GM21576 (cell line): ENCODE measurements around the gene DPYSL4.

ENCODE experiments used
- ATAC-seq: cut with Tn5 transposase; IDR thresholded peaks from one replicate; pipeline ENCODE4 v1.9.1; 2021; ENCODE audit warnings: mild to moderate bottlenecking, moderate library complexity; ENCODE audit not compliant: unreplicated experiment

DPYSL4 gene

GRCh38 chr10:132225073-132225848, 38.5 kb downstream of the DPYSL4 start:
- ATAC-seq = no peak

DNA sequence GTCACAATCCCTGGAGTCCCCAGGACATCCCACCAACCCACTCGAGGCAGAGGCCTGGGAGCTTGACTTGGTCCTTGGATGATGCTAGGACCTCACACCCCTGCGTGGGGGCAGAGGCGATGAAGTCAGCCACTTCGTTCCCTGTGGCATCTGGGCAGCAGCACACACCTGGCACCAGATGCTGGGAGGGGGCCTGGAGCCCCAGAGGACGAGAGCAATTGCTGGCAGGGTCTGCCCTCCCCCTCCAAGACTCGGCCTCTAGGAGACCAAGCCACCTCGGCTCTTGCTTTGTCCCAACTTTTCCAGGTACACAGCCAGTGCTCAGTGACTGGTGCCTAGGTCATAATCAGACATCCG, 39.1 kb downstream of the DPYSL4 start:
- no peak for ATAC-seq

GRCh38 chr10:132226586-132227405, 40.0 kb downstream of the DPYSL4 start:
- no peak for ATAC-seq

DNA sequence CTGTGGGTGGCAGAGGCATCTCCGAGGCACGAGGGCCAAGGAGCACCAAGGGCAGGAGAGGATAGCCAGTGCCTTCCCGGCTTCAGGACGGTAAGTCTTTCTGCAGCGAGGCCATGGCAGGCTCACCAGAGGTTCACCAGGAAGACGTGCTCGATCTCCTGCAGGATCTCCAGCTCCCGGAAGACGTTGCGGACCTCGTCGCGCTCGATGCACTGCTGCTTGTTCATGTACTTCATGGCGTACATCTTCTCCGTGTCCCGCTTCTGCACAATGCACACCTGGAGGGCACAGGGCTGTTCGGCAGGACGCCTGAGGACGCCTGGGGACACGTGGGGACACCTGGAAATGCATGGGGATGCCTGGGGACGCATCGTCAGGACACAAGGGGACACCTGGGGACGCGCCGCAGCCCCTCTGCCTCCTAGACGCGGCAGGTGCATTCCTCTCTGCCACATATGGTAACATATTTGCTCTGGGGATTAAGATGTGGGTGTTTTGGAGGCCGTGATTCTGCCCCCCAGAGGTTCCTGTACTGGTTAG, 41.2 kb downstream of the DPYSL4 start:
- no peak for ATAC-seq

- no peak for ATAC-seq
Observed at GRCh38 chr10:132228616-132229015, 41.9 kb downstream of the DPYSL4 start.

DNA sequence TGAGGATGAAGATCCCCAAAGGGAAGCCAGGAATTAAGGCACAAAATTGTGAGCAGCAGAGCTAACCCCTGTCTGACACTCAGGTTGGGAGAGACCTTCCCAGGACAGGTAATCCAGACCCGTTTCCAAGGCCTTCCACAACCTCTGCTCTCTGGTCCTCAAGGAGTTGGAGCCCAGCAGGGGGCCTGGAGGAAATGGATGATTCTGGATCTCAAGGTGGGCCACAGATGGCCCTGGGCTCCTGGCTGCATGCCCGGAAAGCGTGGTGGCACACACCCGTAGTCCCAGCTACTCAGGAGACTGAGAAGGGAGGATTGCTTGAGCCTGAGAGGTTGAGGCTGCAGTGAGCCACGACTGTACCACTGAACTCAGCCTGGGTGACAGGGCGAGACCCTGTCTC, 42.3 kb downstream of the DPYSL4 start:
- ATAC-seq = no peak

GRCh38 chr10:132229834-132230556, 43.2 kb downstream of the DPYSL4 start:
- no peak for ATAC-seq

- no peak for ATAC-seq
Observed at GRCh38 chr10:132230557-132231210, 43.9 kb downstream of the DPYSL4 start.

GRCh38 chr10:132231656-132232022, 44.9 kb downstream of the DPYSL4 start:
- ATAC-seq = no peak

DNA sequence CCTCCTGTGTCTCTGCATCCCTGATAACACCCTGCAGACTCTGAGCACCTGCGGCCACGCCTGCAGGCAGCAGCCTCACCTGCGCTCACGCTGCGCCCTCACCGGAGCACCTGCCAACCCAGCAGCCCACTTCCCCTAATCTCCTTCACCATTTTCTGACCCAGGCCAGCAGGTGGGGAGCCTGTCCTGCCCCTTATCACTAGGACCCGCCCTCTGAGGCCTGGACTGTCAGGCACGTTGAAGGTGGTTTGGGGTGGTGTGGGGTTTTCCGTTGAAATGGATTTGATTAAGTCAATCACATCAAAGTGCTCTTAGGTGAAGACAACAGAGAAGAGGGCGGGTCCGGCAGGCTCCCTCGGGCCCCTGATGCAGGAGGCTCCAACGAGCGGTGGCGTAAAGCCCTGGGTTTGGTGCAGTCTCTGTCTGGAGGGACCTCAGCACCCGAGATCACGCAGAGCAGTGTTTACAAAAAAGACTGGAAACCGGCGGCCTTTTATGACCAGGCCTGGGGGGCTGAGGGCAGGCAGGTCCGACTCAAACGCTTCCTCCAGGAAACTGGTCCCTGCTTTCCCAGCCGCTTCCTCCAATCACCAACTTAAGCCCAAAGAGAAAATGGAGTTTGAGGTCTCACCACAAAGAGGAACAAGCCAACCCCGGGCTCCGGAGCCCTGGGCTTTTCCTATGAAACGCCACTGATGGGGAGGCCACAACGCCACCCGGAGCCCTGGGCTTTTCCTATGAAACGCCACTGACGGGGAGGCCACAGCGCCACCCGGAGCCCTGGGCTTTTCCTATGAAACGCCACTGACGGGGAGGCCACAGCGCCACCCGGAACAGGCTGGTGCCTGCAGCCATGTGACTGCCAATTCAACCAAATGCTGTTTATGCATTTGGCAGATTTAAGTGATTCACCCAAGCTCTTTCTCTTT, 45.5 kb downstream of the DPYSL4 start:
- no peak for ATAC-seq

GRCh38 chr10:132232981-132233380, 46.2 kb downstream of the DPYSL4 start:
- ATAC-seq = no peak

DNA sequence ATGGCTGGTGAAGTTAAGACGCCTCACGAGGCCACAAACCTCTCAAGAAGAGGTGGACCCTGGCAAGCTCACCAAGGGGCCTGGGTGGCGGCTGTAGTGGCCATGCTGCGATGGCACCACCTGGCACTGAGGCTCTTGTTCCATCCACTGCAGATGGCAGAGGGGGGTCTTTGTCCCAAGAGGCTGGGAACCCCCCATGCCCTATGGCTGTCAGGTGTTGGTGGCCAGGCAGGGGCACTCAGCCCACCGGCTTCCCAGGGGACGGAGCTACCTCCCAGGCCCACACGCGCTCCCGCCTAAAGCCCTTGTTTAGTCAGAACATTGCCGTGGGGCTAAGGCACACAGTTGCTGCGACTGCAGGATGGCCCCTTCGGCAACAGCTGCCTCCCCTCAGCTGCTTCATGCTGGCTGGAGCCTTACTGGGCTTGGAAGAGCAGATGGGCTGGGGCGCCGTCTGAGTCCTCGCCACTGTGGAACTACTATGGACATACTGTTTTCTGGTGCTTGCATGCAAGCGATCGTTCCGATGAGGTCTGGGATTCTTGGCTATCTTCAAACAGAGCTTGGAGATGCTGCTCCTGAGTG, 46.8 kb downstream of the DPYSL4 start:
- no peak for ATAC-seq

DNA sequence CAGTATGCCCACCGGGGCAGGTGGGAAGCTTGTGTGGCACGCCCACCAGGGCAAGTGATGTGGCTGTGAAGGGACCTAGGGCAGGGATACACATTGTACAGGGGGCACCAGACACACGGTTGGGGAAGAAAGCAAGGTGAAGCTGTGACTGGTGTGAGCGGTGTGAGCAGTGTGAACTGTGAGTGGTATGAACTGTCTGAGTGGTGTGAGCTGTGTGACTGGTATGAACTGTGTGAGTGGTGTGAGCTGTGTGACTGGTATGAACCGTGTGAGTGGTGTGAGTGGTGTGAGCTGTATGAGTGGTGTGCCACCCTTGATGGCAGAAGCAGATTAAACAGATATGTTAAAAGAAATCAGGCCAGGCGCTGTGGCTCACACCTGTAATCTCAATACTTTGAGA, 48.1 kb downstream of the DPYSL4 start:
- ATAC-seq = no peak

GRCh38 chr10:132236161-132236560, 49.4 kb downstream of the DPYSL4 start:
- no peak for ATAC-seq

DNA sequence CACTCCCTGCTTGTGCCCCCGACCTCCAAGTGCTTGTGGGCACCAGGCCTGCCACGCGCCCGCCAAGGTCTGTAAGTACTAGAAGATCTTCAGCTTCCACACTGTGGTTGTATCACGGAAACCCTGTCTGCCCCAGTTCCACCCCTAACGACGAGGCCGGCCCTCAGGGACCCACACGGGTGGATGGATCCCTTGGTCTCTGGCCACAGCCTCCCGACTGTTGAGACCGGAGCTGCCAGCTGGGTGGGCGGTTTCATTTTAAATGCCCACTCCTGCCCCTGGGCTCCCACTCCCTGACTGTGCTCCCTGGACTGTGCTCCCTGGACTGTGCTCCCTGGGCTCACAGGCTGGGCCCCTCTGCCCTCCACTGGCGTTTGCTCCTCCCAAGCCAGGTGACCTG, 50.1 kb downstream of the DPYSL4 start:
- no peak for ATAC-seq

GRCh38 chr10:132237396-132237795, 50.6 kb downstream of the DPYSL4 start:
- no peak for ATAC-seq

- no peak for ATAC-seq
Observed at GRCh38 chr10:132237871-132238270, 51.1 kb downstream of the DPYSL4 start.

DNA sequence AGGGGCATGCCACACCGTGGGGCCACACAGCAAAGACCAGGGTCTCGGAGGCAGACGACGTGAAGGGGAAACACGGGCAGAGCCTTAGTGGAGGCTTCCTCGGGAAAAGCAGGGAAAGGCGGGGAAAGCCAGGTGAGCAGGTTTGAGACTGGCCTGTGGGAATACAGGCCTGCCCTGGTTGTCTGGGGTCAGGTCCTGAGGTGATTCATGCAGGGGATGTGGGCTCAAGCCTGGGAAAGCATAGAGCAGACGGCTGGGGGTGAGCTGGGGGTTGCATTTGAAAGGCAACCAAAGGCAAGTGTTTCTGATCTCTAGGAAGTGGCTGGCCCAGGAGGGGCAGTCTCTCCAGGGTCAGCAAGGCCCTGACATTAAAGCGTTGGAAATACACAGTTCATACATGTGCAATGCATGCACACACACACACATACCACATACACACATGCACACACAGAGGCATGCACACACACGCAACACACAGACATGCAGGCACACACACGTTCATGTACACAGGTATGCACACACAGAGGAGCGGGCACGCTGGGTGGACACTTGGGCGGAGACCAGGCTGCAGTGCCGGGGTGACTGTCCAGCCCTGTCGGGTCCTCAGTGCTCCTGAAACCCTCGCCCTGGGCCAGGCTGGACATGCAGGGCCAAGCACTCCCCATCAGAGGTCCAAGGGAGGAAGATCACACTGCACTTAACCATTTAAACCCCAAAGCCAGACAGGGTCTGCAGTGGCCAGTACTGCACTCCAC, 51.8 kb downstream of the DPYSL4 start:
- ATAC-seq = no peak
